HepG2 (cell line): ENCODE results near the gene ARID5B. TPM values are rescaled to one million over a fixed set of nuclear protein-coding genes. Genes with fewer than 3 reads are reported as not detected.

ENCODE experiments used
- ARHGAP35 ChIP-seq: sonication (generic); formaldehyde crosslinking; IDR thresholded peaks from 2 replicates; pipeline ENCODE4 v1.9.0; 2022; ENCODE audit warnings: mild to moderate bottlenecking, inconsistent platforms, moderate library complexity, missing genetic modification reagents, borderline replicate concordance
- CHD2 ChIP-seq: IDR thresholded peaks from 2 replicates; pipeline ENCODE4 v1.6.1; 2011; ENCODE audit warnings: low read depth, low read length, improper control_type of control experiment
- EZH2 ChIP-seq: conservative IDR thresholded peaks from 2 replicates; pipeline ENCODE4 v1.6.1; 2012; ENCODE audit warnings: mild to moderate bottlenecking, low read depth, low read length, moderate library complexity
- MBNL3 ChIP-seq: fragments of 250-450 bp; sonication (Bioruptor Pico); conservative IDR thresholded peaks from 2 replicates; pipeline ENCODE4 v1.8.0; 2022; ENCODE audit warnings: mild to moderate bottlenecking, inconsistent platforms
- SYNCRIP ChIP-seq: fragments of 200-400 bp; formaldehyde crosslinking; IDR thresholded peaks from 2 replicates; pipeline ENCODE4 v1.6.1; 2018; ENCODE audit warnings: mild to moderate bottlenecking, low read depth, low read length; ENCODE audit not compliant: insufficient read depth
- XBP1 ChIP-seq: sonication (generic); formaldehyde crosslinking; IDR thresholded peaks from 2 replicates; pipeline ENCODE4 v1.5.0; 2020; ENCODE audit warnings: missing genetic modification reagents
- XRCC5 ChIP-seq: fragments of 200-400 bp; formaldehyde crosslinking; optimal IDR thresholded peaks from 2 replicates; pipeline ENCODE3; 2017; ENCODE audit warnings: mild to moderate bottlenecking, low read length
- ZC3H4 ChIP-seq: sonication (generic); formaldehyde crosslinking; IDR thresholded peaks from 2 replicates; pipeline ENCODE4 v1.4.0; 2020; ENCODE audit warnings: missing genetic modification reagents, borderline replicate concordance
- ZNF75D ChIP-seq: sonication (generic); formaldehyde crosslinking; IDR thresholded peaks from 2 replicates; pipeline ENCODE4 v1.8.1; 2023; ENCODE audit warnings: missing genetic modification reagents, mild to moderate bottlenecking, borderline replicate concordance
- ZNF775 ChIP-seq: sonication (generic); formaldehyde crosslinking; IDR thresholded peaks from 2 replicates; pipeline ENCODE4 v1.4.0; 2020; ENCODE audit warnings: missing genetic modification reagents, mild to moderate bottlenecking, moderate library complexity, borderline replicate concordance
- polyA plus RNA-seq, 8 experiments: library from polyadenylated mRNA; depleted of rRNA in 3 of 8; stranded (reverse) in 7 of 8; unstranded in 1 of 8; fragments of >200 nt; fragmentation: Illumina TruSeq in 4 of 8; extraction: Trizol in 4 of 8; gene quantifications; 2 replicates each; pipeline versions ENCODE4 v1.2.1 to v1.2.3, GENCODE V29; 2011 to 2016; ENCODE audit warnings: low read depth in 4 of 8, missing spikeins in 1 of 8, mixed read lengths in 1 of 8; ENCODE audit not compliant: insufficient read depth in 1 of 8
- total RNA-seq, 5 experiments: library from RNA; depleted of rRNA; stranded (reverse); fragments of >200 nt; fragmentation: Illumina TruSeq; extraction: Trizol; gene quantifications; 2 replicates each; pipeline ENCODE4 v1.2.3, GENCODE V29; 2016; ENCODE audit warnings: low read depth in 1 of 5
- TF ChIP-seq, protein P1 (sequence below), 2 experiments: IDR thresholded peaks; 2 replicates each; pipeline ENCODE4 v1.6.1; 2011 to 2012; ENCODE audit warnings: low read length in 2 of 2, borderline replicate concordance in 1 of 2, low read depth in 1 of 2, mild to moderate bottlenecking in 1 of 2, moderate library complexity in 1 of 2
- TF ChIP-seq, protein P2 (sequence below): sonication (generic); formaldehyde crosslinking; IDR thresholded peaks from 2 replicates; pipeline ENCODE4 v1.8.1; 2023; ENCODE audit warnings: mild to moderate bottlenecking, inconsistent platforms, moderate library complexity, missing genetic modification reagents, borderline replicate concordance
- TF ChIP-seq, protein P3 (sequence below): sonication (generic); formaldehyde crosslinking; IDR thresholded peaks from 2 replicates; pipeline ENCODE4 v1.4.0; 2020; ENCODE audit warnings: missing genetic modification reagents, low read depth, mild to moderate bottlenecking, borderline replicate concordance

ARID5B gene
- total and polyA plus RNA-seq, 2 of the 13 experiments (the other 11 are each of a cell fraction or from before 2014, with no cell fraction given): 6.2 to 21.1 TPM

DNA sequence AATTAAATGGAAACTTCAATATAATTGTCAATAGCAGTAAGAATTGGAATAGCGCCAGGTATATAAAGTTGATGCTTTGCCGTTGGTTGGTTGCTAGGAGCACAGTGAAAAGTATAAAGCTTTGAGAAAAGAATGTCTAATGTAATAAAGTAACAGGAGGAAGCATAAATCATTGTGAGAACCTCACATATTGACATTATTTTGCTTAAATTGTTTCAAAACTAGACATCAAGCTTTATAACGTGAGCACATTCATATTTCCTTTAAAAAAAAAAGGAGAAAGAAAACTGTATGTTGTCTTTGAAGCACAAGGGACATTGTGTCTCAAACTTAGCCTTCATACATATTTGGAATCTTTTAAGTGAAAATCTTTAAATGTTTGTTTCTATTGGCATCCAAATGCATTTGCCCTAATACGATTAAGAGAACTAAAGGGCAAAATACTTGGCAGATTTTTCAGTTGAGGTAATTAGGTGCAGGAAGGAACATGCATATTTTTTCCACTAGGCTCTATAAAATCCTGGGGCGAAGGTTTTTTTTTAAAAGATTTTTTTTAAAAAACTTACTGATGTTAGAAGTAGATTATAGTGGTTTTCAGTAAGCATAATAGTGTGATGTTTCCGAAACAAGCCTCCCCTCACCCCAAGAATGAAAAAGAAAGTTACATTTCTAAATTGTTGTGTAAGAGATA is 92.4 kb downstream of the ARID5B start (continued):
- TF ChIP-seq, protein P1, sequence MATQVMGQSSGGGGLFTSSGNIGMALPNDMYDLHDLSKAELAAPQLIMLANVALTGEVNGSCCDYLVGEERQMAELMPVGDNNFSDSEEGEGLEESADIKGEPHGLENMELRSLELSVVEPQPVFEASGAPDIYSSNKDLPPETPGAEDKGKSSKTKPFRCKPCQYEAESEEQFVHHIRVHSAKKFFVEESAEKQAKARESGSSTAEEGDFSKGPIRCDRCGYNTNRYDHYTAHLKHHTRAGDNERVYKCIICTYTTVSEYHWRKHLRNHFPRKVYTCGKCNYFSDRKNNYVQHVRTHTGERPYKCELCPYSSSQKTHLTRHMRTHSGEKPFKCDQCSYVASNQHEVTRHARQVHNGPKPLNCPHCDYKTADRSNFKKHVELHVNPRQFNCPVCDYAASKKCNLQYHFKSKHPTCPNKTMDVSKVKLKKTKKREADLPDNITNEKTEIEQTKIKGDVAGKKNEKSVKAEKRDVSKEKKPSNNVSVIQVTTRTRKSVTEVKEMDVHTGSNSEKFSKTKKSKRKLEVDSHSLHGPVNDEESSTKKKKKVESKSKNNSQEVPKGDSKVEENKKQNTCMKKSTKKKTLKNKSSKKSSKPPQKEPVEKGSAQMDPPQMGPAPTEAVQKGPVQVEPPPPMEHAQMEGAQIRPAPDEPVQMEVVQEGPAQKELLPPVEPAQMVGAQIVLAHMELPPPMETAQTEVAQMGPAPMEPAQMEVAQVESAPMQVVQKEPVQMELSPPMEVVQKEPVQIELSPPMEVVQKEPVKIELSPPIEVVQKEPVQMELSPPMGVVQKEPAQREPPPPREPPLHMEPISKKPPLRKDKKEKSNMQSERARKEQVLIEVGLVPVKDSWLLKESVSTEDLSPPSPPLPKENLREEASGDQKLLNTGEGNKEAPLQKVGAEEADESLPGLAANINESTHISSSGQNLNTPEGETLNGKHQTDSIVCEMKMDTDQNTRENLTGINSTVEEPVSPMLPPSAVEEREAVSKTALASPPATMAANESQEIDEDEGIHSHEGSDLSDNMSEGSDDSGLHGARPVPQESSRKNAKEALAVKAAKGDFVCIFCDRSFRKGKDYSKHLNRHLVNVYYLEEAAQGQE (IDR thresholded peaks at IDR 0.05; ENCODE audit: borderline replicate concordance in 1 of 2, low read depth in 1 of 2, low read length in 2 of 2): no peak
- TF ChIP-seq CHD2: no peak
- TF ChIP-seq XBP1 (CRISPR knock-in tag): no peak
- TF ChIP-seq XRCC5: no peak
- TF ChIP-seq, protein P2, sequence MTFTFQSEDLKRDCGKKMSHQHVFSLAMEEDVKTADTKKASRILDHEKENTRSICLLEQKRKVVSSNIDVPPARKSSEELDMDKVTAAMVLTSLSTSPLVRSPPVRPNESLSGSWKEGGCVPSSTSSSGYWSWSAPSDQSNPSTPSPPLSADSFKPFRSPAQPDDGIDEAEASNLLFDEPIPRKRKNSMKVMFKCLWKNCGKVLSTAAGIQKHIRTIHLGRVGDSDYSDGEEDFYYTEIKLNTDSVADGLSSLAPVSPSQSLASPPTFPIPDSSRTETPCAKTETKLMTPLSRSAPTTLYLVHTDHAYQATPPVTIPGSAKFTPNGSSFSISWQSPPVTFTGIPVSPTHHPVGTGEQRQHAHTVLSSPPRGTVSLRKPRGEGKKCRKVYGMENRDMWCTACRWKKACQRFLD: no peak
- no peak for TF ChIP-seq ARHGAP35 (CRISPR knock-in tag)
- TF ChIP-seq ZNF775 (CRISPR knock-in tag): no peak
- TF ChIP-seq, protein P3, sequence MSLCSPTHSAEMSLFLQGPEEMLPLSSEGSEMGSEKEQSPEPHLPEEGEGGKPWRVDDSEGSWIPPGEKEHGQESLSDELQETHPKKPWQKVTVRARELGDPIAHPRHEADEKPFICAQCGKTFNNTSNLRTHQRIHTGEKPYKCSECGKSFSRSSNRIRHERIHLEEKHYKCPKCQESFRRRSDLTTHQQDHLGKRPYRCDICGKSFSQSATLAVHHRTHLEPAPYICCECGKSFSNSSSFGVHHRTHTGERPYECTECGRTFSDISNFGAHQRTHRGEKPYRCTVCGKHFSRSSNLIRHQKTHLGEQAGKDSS (CRISPR knock-in tag): no peak
- TF ChIP-seq SYNCRIP: no peak
- no peak for TF ChIP-seq ZNF75D (CRISPR knock-in tag)
- no peak for TF ChIP-seq EZH2
- TF ChIP-seq MBNL3 (CRISPR knock-in tag): no peak
- no peak for TF ChIP-seq ZC3H4 (CRISPR knock-in tag)
